OCI-LY1 (cell line): Measurements from ENCODE around the gene THRA.

Experiments used
- H2AFZ ChIP-seq: fragments of 200-600 bp; sonication (generic), shearing (Covaris generic); 2 replicates; pipeline ENCODE4 v1.6.0; 2014; ENCODE audit warnings: antibody characterized with exemption, mild to moderate bottlenecking, low read length
- H3F3A ChIP-seq: fragments of 200-600 bp; sonication (generic), shearing (Covaris generic); 2 replicates; pipeline ENCODE4 v1.6.0; 2014; ENCODE audit warnings: mild to moderate bottlenecking, antibody characterized with exemption, low read length, moderate library complexity; ENCODE audit not compliant: insufficient read depth
- H3K27ac ChIP-seq: fragments of 200-600 bp; sonication (generic); 2 replicates; pipeline ENCODE4 v1.5.1; 2014; ENCODE audit warnings: low read length, mixed run types, mild to moderate bottlenecking, low read depth; ENCODE audit not compliant: poor library complexity, severe bottlenecking
- H3K27me3 ChIP-seq: fragments of 200-600 bp; sonication (generic); 2 replicates; pipeline ENCODE4 v1.6.0; 2014; ENCODE audit warnings: antibody characterized with exemption, mild to moderate bottlenecking, low read length, moderate library complexity; ENCODE audit not compliant: insufficient read depth
- H3K36me3 ChIP-seq: fragments of 200-600 bp; sonication (generic); 2 replicates; pipeline ENCODE4 v1.6.1; 2014; ENCODE audit warnings: mild to moderate bottlenecking, antibody characterized with exemption, low read length, moderate library complexity, mixed read lengths; ENCODE audit not compliant: insufficient read depth
- H3K4me1 ChIP-seq: fragments of 200-600 bp; sonication (generic); 2 replicates; pipeline ENCODE4 v1.5.1; 2014; ENCODE audit warnings: mild to moderate bottlenecking, low read length, moderate library complexity; ENCODE audit not compliant: insufficient read depth, severe bottlenecking
- H3K4me2 ChIP-seq: fragments of 200-600 bp; sonication (generic), shearing (Covaris generic); 2 replicates; pipeline ENCODE4 v1.6.1; 2014; ENCODE audit warnings: low read length
- H3K4me3 ChIP-seq: fragments of 200-600 bp; sonication (generic); 2 replicates; pipeline ENCODE4 v1.5.1; 2014; ENCODE audit warnings: low read length, low read depth, mild to moderate bottlenecking, mixed read lengths; ENCODE audit not compliant: poor library complexity, severe bottlenecking
- H3K79me2 ChIP-seq: fragments of 200-600 bp; shearing (Covaris generic); 2 replicates; pipeline ENCODE4 v1.6.1; 2016; ENCODE audit warnings: mixed run types, low read length, mixed read lengths; ENCODE audit not compliant: insufficient read depth
- H3K9ac ChIP-seq: fragments of 200-600 bp; sonication (generic), shearing (Covaris generic); 2 replicates; pipeline ENCODE4 v1.6.1; 2014; ENCODE audit warnings: mild to moderate bottlenecking, low read length, mixed read lengths
- H3K9me2 ChIP-seq: fragments of 200-600 bp; sonication (generic), shearing (Covaris generic); 2 replicates; pipeline ENCODE4 v1.6.1; 2014; ENCODE audit warnings: low read depth, mild to moderate bottlenecking, low read length, mixed read lengths
- H3K9me3 ChIP-seq: fragments of 200-600 bp; shearing (Covaris generic); 2 replicates; pipeline ENCODE4 v1.6.1; 2014; ENCODE audit warnings: low read length, mixed read lengths
- H4K20me1 ChIP-seq: fragments of 200-600 bp; sonication (generic), shearing (Covaris generic); 2 replicates; pipeline ENCODE4 v1.6.0; 2016; ENCODE audit warnings: mild to moderate bottlenecking, low read length; ENCODE audit not compliant: insufficient read depth
- EZH2 ChIP-seq: fragments of 200-600 bp; sonication (generic), shearing (Covaris generic); IDR thresholded peaks from 2 replicates; pipeline ENCODE4 v1.8.0; 2017; ENCODE audit warnings: borderline replicate concordance, mixed run types, mild to moderate bottlenecking, antibody characterized with exemption, low read length, moderate library complexity, mixed read lengths
- TF ChIP-seq, protein P1 (sequence below): fragments of 200-600 bp; sonication (generic), shearing (Covaris generic); IDR thresholded peaks from 2 replicates; pipeline ENCODE4 v1.5.1; 2017; ENCODE audit warnings: mild to moderate bottlenecking, antibody characterized with exemption, low read length, moderate library complexity, mixed read lengths

THRA gene

DNA sequence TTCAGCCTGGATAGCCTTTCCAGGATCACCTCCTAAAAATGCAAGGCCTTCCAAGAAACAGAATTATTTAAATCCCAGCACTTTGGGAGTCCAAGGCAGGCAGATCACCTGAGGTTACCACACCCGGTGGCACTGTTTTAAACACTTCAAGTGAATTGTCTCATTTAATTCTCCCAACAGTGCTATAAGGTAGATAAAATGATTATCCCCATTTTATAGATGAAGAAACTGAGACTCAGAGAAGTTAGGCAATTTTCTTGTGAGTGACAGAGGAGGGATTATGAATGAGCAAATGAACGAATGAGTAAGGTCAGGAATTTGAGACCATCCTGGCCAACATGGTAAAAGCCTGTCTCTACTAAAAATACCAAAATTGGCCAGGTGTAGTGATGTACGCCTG, 16.8 kb downstream of the THRA start:
- Histone ChIP-seq H3F3A (no peaks in the 10 kb centered on the region), H3K9me2 (no peaks in the 10 kb centered on the region), H3K36me3 (no peaks in the 10 kb centered on the region; the same call in 1 of the 2 replicates), H3K4me2 (no peak overlapping the region), H3K4me1 (peaks cover 12% of the 10 kb centered on the region), H3K9me3 (no peaks in the 10 kb centered on the region), H3K9ac (no peak overlapping the region), H3K79me2 (no peaks in the 10 kb centered on the region), H3K4me3 (no peak overlapping the region), H2AFZ (no peak overlapping the region), H3K27me3 (no peaks in the 10 kb centered on the region), H4K20me1 (no peaks in the 10 kb centered on the region), H3K27ac (no peak overlapping the region)
- TF ChIP-seq, protein P1, sequence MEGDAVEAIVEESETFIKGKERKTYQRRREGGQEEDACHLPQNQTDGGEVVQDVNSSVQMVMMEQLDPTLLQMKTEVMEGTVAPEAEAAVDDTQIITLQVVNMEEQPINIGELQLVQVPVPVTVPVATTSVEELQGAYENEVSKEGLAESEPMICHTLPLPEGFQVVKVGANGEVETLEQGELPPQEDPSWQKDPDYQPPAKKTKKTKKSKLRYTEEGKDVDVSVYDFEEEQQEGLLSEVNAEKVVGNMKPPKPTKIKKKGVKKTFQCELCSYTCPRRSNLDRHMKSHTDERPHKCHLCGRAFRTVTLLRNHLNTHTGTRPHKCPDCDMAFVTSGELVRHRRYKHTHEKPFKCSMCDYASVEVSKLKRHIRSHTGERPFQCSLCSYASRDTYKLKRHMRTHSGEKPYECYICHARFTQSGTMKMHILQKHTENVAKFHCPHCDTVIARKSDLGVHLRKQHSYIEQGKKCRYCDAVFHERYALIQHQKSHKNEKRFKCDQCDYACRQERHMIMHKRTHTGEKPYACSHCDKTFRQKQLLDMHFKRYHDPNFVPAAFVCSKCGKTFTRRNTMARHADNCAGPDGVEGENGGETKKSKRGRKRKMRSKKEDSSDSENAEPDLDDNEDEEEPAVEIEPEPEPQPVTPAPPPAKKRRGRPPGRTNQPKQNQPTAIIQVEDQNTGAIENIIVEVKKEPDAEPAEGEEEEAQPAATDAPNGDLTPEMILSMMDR: no peak
- no peak for TF ChIP-seq EZH2

DNA sequence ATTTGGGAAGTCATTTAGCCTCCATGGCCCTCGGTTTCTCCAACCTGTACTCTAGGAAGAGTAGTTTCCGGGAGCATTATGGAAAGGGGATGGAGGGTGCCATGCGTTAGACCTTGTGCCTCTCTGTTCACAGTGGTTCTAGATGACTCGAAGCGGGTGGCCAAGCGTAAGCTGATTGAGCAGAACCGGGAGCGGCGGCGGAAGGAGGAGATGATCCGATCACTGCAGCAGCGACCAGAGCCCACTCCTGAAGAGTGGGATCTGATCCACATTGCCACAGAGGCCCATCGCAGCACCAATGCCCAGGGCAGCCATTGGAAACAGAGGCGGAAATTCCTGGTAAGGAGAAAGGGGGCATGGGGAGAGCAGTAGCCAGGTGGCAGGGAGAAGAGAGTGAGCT, 21.7 kb downstream of the THRA start:
- Histone ChIP-seq H3K27ac (no peak overlapping the region), H4K20me1 (no peaks in the 10 kb centered on the region), H2AFZ (no peak overlapping the region), H3K4me1 (no peaks in the 10 kb centered on the region), H3K9ac (no peak overlapping the region), H3K36me3 (no peaks in the 10 kb centered on the region), H3K9me2 (no peaks in the 10 kb centered on the region), H3K9me3 (no peaks in the 10 kb centered on the region), H3K79me2 (no peaks in the 10 kb centered on the region), H3K4me3 (no peak overlapping the region), H3F3A (no peaks in the 10 kb centered on the region), H3K27me3 (no peaks in the 10 kb centered on the region), H3K4me2 (no peak overlapping the region)
- TF ChIP-seq EZH2: no peak
- TF ChIP-seq, protein P1: no peak

DNA sequence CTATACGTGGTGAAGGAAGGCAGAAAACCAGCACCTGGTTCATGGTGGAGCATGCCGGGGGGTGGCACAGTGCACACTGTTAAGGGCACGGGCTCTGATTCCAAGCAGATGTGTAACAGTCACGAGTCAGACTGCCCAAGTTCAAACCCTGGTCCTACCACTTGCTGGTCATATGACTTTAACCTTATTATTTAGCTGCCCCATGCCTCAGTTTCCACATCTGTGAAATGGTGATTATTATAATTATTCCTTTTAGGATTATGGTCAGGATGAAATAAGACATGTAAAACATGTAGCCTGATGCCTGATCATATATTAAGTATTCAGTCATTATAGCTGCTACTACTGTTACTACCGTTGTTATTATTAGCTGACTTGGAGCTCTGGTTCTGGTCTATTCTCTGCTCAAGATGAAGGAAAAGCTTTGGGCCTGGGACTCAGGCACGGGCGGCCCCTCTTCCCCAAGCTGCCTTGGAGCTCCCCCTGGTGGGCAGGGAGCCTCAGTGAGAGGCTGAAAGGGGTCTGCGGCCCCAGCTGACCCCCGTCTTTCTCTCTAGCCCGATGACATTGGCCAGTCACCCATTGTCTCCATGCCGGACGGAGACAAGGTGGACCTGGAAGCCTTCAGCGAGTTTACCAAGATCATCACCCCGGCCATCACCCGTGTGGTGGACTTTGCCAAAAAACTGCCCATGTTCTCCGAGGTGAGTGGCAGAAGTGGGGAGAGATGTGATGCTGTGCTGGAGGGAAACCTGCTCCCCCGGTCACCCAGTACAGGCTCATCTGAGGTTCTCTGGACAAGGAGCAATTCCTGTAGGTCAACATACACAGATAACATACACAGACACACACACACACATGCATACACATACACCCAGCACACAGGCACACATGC, 23.6 kb downstream of the THRA start:
- Histone ChIP-seq H4K20me1 (no peaks in the 10 kb centered on the region), H3K4me3 (no peak overlapping the region), H3K79me2 (no peaks in the 10 kb centered on the region), H3K9ac (no peak overlapping the region), H3F3A (no peaks in the 10 kb centered on the region), H3K9me2 (no peaks in the 10 kb centered on the region), H3K27me3 (no peaks in the 10 kb centered on the region), H3K4me1 (no peaks in the 10 kb centered on the region), H2AFZ (no peak overlapping the region), H3K9me3 (no peaks in the 10 kb centered on the region), H3K4me2 (no peak overlapping the region), H3K36me3 (no peaks in the 10 kb centered on the region), H3K27ac (no peak overlapping the region)
- TF ChIP-seq, protein P1: peak; percentile 94
- TF ChIP-seq EZH2: no peak
